Caco-2 (cell line): ENCODE data around the gene CHAF1A. TPM values are rescaled to one million over a fixed set of nuclear protein-coding genes. Genes with fewer than 3 reads are reported as not detected.

Source experiments
- BruUV-seq: library from RNA; stranded (reverse); fragments of 400-500 nt; replicated peaks from 2 replicates; lab custom pipeline; 2021; lab: Mats Ljungman, UMichigan
- CTCF ChIA-PET: fragments of 300-600 bp; sonication (Branson Sonifier 250); formaldehyde crosslinking; loops from one replicate; lab custom pipeline; 2022; ENCODE audit warnings: antibody characterized with exemption; lab: Charles Lee
- POLR2A ChIA-PET: fragments of 300-600 bp; sonication (Branson Sonifier 250); formaldehyde crosslinking; loops from one replicate; lab custom pipeline; 2022; ENCODE audit warnings: antibody characterized with exemption; lab: Charles Lee
- DNase-seq, 2 experiments: peaks; one replicate each; pipeline versions ENCODE4 v3.0.0 to v3.0.0-alpha.2; 2020 to 2022
- H3K27me3 ChIP-seq: replicated peaks from 2 replicates; pipeline ENCODE4 v1.6.0; 2011; ENCODE audit warnings: low read length; ENCODE audit not compliant: control insufficient read depth, insufficient read depth
- H3K36me3 ChIP-seq: 2 replicates; pipeline ENCODE4 v1.5.1; 2011; ENCODE audit warnings: low read length; ENCODE audit not compliant: control insufficient read depth, insufficient read depth
- H3K4me1 ChIP-seq: fragments of 250-450 bp; sonication (Bioruptor Pico); 2 replicates; pipeline ENCODE4 v1.5.1; 2020; ENCODE audit warnings: mild to moderate bottlenecking
- H3K4me3 ChIP-seq: 2 replicates; pipeline ENCODE4 v1.5.1; 2011; ENCODE audit warnings: low read depth, mild to moderate bottlenecking, control low read depth, low read length
- H3K9me3 ChIP-seq: fragments of 250-450 bp; sonication (Bioruptor Pico); 2 replicates; pipeline ENCODE4 v1.5.1; 2020; ENCODE audit warnings: mild to moderate bottlenecking, moderate library complexity
- H3K27ac Mint-ChIP-seq: one replicate; pipeline ENCODE4 v1.8.0; 2022; ENCODE audit warnings: mixed read lengths; ENCODE audit not compliant: unreplicated experiment
- H3K27me3 Mint-ChIP-seq: one replicate; pipeline ENCODE4 v1.8.0; 2022; ENCODE audit warnings: mixed read lengths; ENCODE audit not compliant: insufficient read depth, unreplicated experiment
- H3K36me3 Mint-ChIP-seq: one replicate; pipeline ENCODE4 v1.8.0; 2022; ENCODE audit warnings: mild to moderate bottlenecking, mixed read lengths; ENCODE audit not compliant: insufficient read depth, unreplicated experiment
- H3K4me1 Mint-ChIP-seq: one replicate; pipeline ENCODE4 v1.8.0; 2022; ENCODE audit warnings: low read depth, mixed read lengths; ENCODE audit not compliant: unreplicated experiment
- H3K4me3 Mint-ChIP-seq: one replicate; pipeline ENCODE4 v1.8.0; 2022; ENCODE audit warnings: mild to moderate bottlenecking, moderate library complexity, mixed read lengths; ENCODE audit not compliant: unreplicated experiment
- H3K9me3 Mint-ChIP-seq: one replicate; pipeline ENCODE4 v1.8.0; 2022; ENCODE audit warnings: mixed read lengths; ENCODE audit not compliant: unreplicated experiment
- CTCF ChIP-seq, 2 experiments: fragments of 200-600 bp in 1 of 2; IDR thresholded peaks; 1 replicate in 1 of 2; 2 replicates in 1 of 2; pipeline versions ENCODE4 v1.5.1 to v1.8.0; 2011 to 2022; ENCODE audit warnings: antibody characterized with exemption in 1 of 2, control low read depth in 1 of 2, inconsistent platforms in 1 of 2, low read depth in 1 of 2, low read length in 1 of 2, mild to moderate bottlenecking in 1 of 2, moderate library complexity in 1 of 2; ENCODE audit not compliant: insufficient read depth in 1 of 2, severe bottlenecking in 1 of 2, unreplicated experiment in 1 of 2
- intact Hi-C: fragments of 100-400 bp; cut with micrococcal nuclease; formaldehyde crosslinking; loops from one replicate; pipeline ENCODE4 v1.10.0; 2022; ENCODE audit not compliant: unreplicated experiment
- total RNA-seq: library from RNA; stranded (reverse); gene quantifications from 2 replicates; pipeline ENCODE4 v1.2.3, GENCODE V29; 2022

CHAF1A gene
- total RNA-seq, 1 experiment from 2014 or later, result 63.1 TPM

GRCh38 chr19:4464815-4465581 is 62.6 kb downstream of the CHAF1A start:
- H3K36me3 ChIP-seq, result no peaks in the 10 kb centered on the region
- H3K4me1 ChIP-seq, result no peaks in the 10 kb centered on the region
- Mint-ChIP-seq H3K4me3 (no peak overlapping the region), H3K9me3 (no peaks in the 10 kb centered on the region), H3K4me1 (no peaks in the 10 kb centered on the region), H3K27ac (no peak overlapping the region), H3K27me3 (no peaks in the 10 kb centered on the region), H3K36me3 (no peaks in the 10 kb centered on the region)
- CTCF ChIA-PET, result no interaction called here
- no peaks in the 10 kb centered on the region for H3K9me3 ChIP-seq
- no peak for TF ChIP-seq CTCF (IDR thresholded peaks at IDR 0.05; ENCODE audit: insufficient read depth in 1 of 2, low read depth in 1 of 2, low read length in 1 of 2, severe bottlenecking in 1 of 2, unreplicated experiment in 1 of 2)
- H3K4me3 ChIP-seq, result no peak overlapping the region
- BruUV-seq, result no TSS peak
- POLR2A ChIA-PET, result interaction anchor here (0.6 kb wide), 1 partner anchor 1427 kb away, joined by 5 read pairs; no protein-coding TSS in a partner anchor
- intact Hi-C loops, result no loop called here
- no peak for DNase-seq
- H3K27me3 ChIP-seq, result no peaks in the 10 kb centered on the region

- H3K9me3 ChIP-seq, result no peaks in the 10 kb centered on the region
- intact Hi-C loops, result no loop called here
- CTCF ChIA-PET, result no interaction called here
- no peak overlapping the region for H3K4me3 ChIP-seq
- POLR2A ChIA-PET, result no interaction called here
- Mint-ChIP-seq H3K36me3 (no peaks in the 10 kb centered on the region), H3K27me3 (no peaks in the 10 kb centered on the region), H3K9me3 (no peaks in the 10 kb centered on the region), H3K27ac (no peak overlapping the region), H3K4me3 (no peak overlapping the region), H3K4me1 (peaks cover 6% of the 10 kb centered on the region)
- no peak for DNase-seq
- no TSS peak for BruUV-seq
- no peaks in the 10 kb centered on the region for H3K36me3 ChIP-seq
- peaks cover 4% of the 10 kb centered on the region; the same call in 1 of the 2 replicates for H3K4me1 ChIP-seq
- no peak for TF ChIP-seq CTCF (IDR thresholded peaks at IDR 0.05; ENCODE audit: insufficient read depth in 1 of 2, low read depth in 1 of 2, low read length in 1 of 2, severe bottlenecking in 1 of 2, unreplicated experiment in 1 of 2)
- H3K27me3 ChIP-seq, result no peaks in the 10 kb centered on the region
These were observed 65.4 kb downstream of the CHAF1A start for GRCh38 chr19:4467835-4468234.

- CTCF ChIA-PET, result interaction anchor here (0.6 to 1.6 kb wide), 11 partner anchors 15 to 320 kb away, joined by 3 to 8 read pairs (median 4); partner anchors contain the start of genes CHAF1A, FEM1A, MPND and PLIN5
- H3K4me3 Mint-ChIP-seq, result no peak overlapping the region
- no peaks in the 10 kb centered on the region for H3K27me3 Mint-ChIP-seq
- H3K4me3 ChIP-seq, result peak overlapping the region; percentile 53
- intact Hi-C loops, result loop anchor here (1.0 kb wide), 1 partner anchor 14 kb away; the partner anchor contains the start of gene UBXN6
- no peaks in the 10 kb centered on the region for H3K36me3 Mint-ChIP-seq
- no peaks in the 10 kb centered on the region for H3K27me3 ChIP-seq
- H3K9me3 ChIP-seq, result no peaks in the 10 kb centered on the region
- TF ChIP-seq CTCF (IDR thresholded peaks at IDR 0.05; ENCODE audit: insufficient read depth in 1 of 2, low read depth in 1 of 2, low read length in 1 of 2, severe bottlenecking in 1 of 2, unreplicated experiment in 1 of 2), result no peak
- H3K36me3 ChIP-seq, result no peaks in the 10 kb centered on the region
- POLR2A ChIA-PET, result interaction anchor here (0.5 to 1.9 kb wide), 8 partner anchors 13 to 129 kb away, joined by 3 to 11 read pairs (median 5); partner anchors contain the start of genes SH3GL1 and UBXN6
- BruUV-seq, result no TSS peak
- peaks cover 6% of the 10 kb centered on the region for H3K4me1 Mint-ChIP-seq
- H3K9me3 Mint-ChIP-seq, result no peaks in the 10 kb centered on the region
- peaks cover 4% of the 10 kb centered on the region; the same call in 1 of the 2 replicates for H3K4me1 ChIP-seq
- DNase-seq, result peak; percentile 97 to 99
- no peak overlapping the region for H3K27ac Mint-ChIP-seq
These were observed 69.1 kb downstream of the CHAF1A start for GRCh38 chr19:4471403-4472173.
